ENCODE measurements around the gene FOXRED2. TPM values are rescaled to one million over a fixed set of nuclear protein-coding genes. Genes with fewer than 3 reads are reported as not detected.

The FOXRED2 gene
- total RNA-seq, 3 donors from 2014 or later, result 2.8 to 8.6 (median 6.4) TPM

- ATAC-seq (no peak), DNase-seq (peak in 2 of 3 donors; percentile 65 to 71)
- no peak for TF ChIP-seq CTCF (IDR thresholded peaks at IDR 0.05)
- Histone ChIP-seq H3K4me1 (ENCODE audit: low read depth) (peaks cover 18% of the 10 kb centered on the region), H3K4me3 (no peak overlapping the region), H3K36me3 (ENCODE audit: low read depth) (no peaks in the 10 kb centered on the region), H3K9me3 (no peaks in the 10 kb centered on the region)
- intact Hi-C loops (cut with DNase I, micrococcal nuclease), result no loop called here
These were observed 39.6 kb downstream of the FOXRED2 start for GRCh38 chr22:36467042-36467810.

GRCh38 chr22:36466258-36466657, 40.6 kb downstream of the FOXRED2 start:
- no peak for ATAC-seq
- Histone ChIP-seq H3K4me3 (no peak overlapping the region), H3K9me3 (no peaks in the 10 kb centered on the region), H3K4me1 (ENCODE audit: low read depth) (peaks cover 19% of the 10 kb centered on the region), H3K36me3 (ENCODE audit: low read depth) (no peaks in the 10 kb centered on the region)
- DNase-seq, result no peak
- intact Hi-C loops (cut with DNase I, micrococcal nuclease), result no loop called here
- TF ChIP-seq CTCF (IDR thresholded peaks at IDR 0.05), result no peak

GRCh38 chr22:36465232-36466021, 41.4 kb downstream of the FOXRED2 start:
- no peak overlapping the region for H3K4me3 ChIP-seq
- DNase-seq (peak; percentile 62 to 82 (median 79)), ATAC-seq (peak; percentile 84)
- H3K4me1 ChIP-seq (ENCODE audit: low read depth), result peaks cover 23% of the 10 kb centered on the region
- no peaks in the 10 kb centered on the region for H3K36me3 ChIP-seq (ENCODE audit: low read depth)
- intact Hi-C loops (cut with DNase I, micrococcal nuclease), result no loop called here
- no peak for TF ChIP-seq CTCF (IDR thresholded peaks at IDR 0.05)
- no peaks in the 10 kb centered on the region for H3K9me3 ChIP-seq

- no peak for TF ChIP-seq CTCF (IDR thresholded peaks at IDR 0.05)
- Histone ChIP-seq H3K4me3 (no peak overlapping the region), H3K4me1 (ENCODE audit: low read depth) (peaks cover 17% of the 10 kb centered on the region), H3K9me3 (no peaks in the 10 kb centered on the region), H3K36me3 (ENCODE audit: low read depth) (no peaks in the 10 kb centered on the region)
- DNase-seq (no peak), ATAC-seq (no peak)
- intact Hi-C loops (cut with DNase I, micrococcal nuclease), result no loop called here
These were observed 42.1 kb downstream of the FOXRED2 start for GRCh38 chr22:36464715-36465231.

- intact Hi-C loops (cut with DNase I, micrococcal nuclease), result no loop called here
- ATAC-seq, result no peak
These were observed 43.1 kb downstream of the FOXRED2 start for GRCh38 chr22:36463783-36464184.

More at GRCh38 chr22:36463783-36464184, 43.1 kb downstream of the FOXRED2 start:
- Histone ChIP-seq H3K4me3 (no peak overlapping the region), H3K36me3 (ENCODE audit: low read depth) (no peaks in the 10 kb centered on the region), H3K4me1 (ENCODE audit: low read depth) (peaks cover 18% of the 10 kb centered on the region), H3K9me3 (no peaks in the 10 kb centered on the region)
- peak in 1 of 3 donors; percentile 34 for DNase-seq
- TF ChIP-seq CTCF (IDR thresholded peaks at IDR 0.05), result no peak

All from mucosa of descending colon (tissue), 3 donors.